Choroid plexus epithelial cell (primary cell): ENCODE results near the gene TRDMT1.
"Not testable (repeated sequence)": the region's sequence is repeated elsewhere in the genome, so short reads cannot be mapped to it uniquely, and the experiment has no call there.

Experiments used
- DNase-seq: peaks from one replicate; pipeline ENCODE4 v3.0.0-alpha.2; 2010; ENCODE audit warnings: low read depth
- H3K4me3 ChIP-seq: 2 replicates; pipeline ENCODE4 v1.5.1; 2011; ENCODE audit warnings: low read depth, mild to moderate bottlenecking, control low read depth, low read length, moderate library complexity
- CTCF ChIP-seq: conservative IDR thresholded peaks from 2 replicates; pipeline ENCODE4 v1.5.1; 2011; ENCODE audit warnings: low read depth, mild to moderate bottlenecking, control low read depth, inconsistent platforms, low read length, moderate library complexity

TRDMT1 gene

DNA sequence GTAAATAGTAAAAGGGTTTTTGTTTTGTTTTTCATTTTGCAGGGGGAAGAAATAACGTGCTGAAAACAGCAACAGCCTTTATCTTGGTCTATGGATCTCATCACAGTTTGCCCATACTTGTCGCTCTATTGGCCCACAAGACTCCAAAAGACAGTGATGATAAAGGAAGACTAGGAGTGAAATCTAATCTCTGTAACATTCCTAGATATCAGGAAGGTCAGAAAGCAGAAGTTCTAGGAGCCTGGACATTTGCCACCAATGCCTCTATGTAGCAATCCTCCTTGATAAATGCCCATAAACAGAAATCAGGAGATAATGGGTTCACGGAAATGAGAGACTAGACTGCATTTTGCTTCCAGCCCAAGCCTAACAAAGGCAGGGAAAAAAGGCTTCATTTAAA is 80.8 kb downstream of the TRDMT1 start:
- DNase-seq: no peak
- H3K4me3 ChIP-seq: no peak overlapping the region
- no peak for TF ChIP-seq CTCF

- no peak for TF ChIP-seq CTCF
- H3K4me3 ChIP-seq: no peak overlapping the region
- DNase-seq: no peak
Measured at GRCh38 chr10:17119845-17120244, 81.6 kb downstream of the TRDMT1 start.

GRCh38 chr10:17116193-17116592 is 85.3 kb downstream of the TRDMT1 start:
- no peak for TF ChIP-seq CTCF
- H3K4me3 ChIP-seq: no peak overlapping the region
- DNase-seq: no peak

DNA sequence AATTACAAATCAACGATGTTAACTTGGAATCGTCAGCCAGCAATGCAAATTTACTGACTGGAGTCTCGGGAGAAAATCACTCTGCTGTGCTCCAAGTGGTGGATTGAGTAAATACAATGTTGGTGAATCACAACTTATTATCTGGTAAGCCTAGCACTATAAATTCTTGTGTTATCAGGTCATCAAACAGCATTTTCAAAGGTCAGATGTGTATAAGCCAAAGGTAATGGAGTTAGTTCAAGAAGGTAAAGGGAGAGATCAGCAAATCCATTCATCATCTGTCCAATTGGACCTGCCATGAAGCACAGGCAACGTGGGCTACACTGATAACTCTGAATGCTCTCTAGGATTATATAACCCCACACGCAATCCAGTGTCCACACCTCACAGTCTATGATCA is 85.8 kb downstream of the TRDMT1 start:
- H3K4me3 ChIP-seq: no peak overlapping the region
- TF ChIP-seq CTCF: peak; percentile 35
- peak; percentile 53 for DNase-seq

DNA sequence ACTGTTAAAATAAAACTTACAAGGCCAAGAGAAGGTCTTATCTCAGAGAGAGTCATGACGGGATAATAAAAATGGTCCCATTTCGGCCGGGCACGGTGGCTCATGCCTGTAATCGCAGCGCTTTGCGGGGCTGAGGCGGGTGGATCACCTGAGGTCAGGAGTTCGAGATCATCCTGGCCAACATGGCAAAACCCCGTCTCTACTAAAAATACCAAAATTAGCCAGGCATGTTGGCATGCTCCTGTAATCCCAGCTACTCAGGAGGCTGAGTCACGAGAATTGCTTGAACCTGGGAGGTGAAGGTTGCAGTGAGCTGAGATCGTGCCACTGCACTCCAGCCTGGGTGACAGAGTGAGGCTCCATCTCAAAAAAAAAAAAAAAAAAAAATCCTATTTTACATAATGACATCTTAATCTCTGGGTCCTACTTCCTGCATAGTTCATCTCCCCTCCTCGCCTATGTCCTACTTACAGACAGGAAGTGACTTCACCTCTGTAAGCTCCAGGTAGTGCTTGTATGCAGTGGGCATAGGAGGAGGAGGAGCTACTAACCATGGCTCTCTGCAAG is 86.5 kb downstream of the TRDMT1 start:
- not testable (repeated sequence) for H3K4me3 ChIP-seq, DNase-seq

DNA sequence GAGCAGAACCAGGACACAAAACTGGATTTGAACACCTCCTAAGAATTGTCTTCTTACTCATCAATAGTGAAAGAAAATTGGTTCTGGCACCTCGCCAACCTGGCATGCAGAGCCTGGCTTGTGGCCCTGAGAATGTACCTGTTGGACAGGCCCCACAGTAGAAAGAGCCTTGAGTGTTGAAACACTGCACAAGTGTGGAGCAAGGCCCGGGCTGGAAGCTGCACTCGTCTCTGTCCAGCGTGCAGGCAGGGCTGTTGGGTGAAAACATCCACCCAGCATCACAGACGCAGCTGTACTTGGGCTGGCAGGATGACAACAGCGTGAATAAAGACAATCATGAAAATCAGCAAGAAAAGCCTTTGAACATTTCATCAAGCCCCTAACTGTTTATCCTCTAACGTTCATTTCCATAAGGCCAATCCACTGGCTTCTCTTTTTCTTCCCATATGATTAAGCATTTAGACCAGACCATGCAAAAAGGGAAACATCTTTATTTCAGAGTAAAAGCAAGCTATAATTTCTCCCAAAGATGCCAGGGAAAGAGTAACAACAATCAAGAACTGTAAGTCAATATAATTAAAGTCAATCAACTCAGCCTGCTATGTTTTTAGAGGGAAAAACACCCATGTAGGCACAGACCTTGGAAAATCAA is 87.5 kb downstream of the TRDMT1 start:
- DNase-seq: peak; percentile 68
- H3K4me3 ChIP-seq: no peak overlapping the region
- TF ChIP-seq CTCF: no peak

DNA sequence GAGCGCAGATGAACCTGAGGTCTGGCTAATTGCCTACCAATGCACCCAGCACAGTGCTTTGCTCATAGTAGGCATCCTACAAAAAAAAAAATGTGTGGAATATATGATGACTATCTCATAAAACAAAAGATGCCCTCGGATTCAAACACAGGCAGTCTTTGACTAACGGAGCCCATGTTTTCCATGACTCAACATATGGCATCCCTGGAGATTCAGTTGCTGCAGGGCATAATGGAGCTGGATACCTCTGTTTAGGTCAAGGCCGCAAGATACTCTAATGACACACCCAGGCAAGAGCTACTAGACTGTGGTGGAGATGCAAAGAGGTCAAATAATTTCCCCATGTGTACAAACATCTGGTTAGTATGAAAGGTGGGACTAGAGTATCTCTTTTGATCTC is 88.1 kb downstream of the TRDMT1 start:
- no peak overlapping the region for H3K4me3 ChIP-seq
- TF ChIP-seq CTCF: no peak
- no peak for DNase-seq
